ENCODE results near the gene FAM89A. TPM values are rescaled to one million over a fixed set of nuclear protein-coding genes. Genes with fewer than 3 reads are reported as not detected.
"Not testable (repeated sequence)": the region's sequence is repeated elsewhere in the genome, so short reads cannot be mapped to it uniquely, and the experiment has no call there.

The FAM89A gene
- total RNA-seq, 1 donor from 2014 or later = 11.3 TPM

DNA sequence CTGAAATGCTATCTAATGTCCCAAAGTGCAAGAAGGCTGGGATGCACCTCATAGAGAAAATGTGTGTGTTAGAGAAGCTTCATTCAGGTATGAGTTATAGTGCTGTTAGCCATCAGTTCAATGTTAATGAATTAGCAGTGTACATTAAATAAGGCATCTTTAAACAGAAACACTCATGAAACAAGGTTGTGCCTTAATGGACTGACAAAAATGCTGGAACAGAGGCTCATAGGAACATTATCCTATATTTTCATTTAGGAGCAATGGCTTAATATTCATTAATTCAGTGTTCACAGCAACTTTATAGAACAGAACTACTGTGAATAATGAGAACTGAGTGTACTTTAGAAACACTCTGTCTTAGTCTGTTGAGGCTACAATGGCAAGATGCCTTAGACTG lies 15.2 kb upstream of the FAM89A start:
- DNase-seq (ENCODE audit: low spot score) = no peak

DNA sequence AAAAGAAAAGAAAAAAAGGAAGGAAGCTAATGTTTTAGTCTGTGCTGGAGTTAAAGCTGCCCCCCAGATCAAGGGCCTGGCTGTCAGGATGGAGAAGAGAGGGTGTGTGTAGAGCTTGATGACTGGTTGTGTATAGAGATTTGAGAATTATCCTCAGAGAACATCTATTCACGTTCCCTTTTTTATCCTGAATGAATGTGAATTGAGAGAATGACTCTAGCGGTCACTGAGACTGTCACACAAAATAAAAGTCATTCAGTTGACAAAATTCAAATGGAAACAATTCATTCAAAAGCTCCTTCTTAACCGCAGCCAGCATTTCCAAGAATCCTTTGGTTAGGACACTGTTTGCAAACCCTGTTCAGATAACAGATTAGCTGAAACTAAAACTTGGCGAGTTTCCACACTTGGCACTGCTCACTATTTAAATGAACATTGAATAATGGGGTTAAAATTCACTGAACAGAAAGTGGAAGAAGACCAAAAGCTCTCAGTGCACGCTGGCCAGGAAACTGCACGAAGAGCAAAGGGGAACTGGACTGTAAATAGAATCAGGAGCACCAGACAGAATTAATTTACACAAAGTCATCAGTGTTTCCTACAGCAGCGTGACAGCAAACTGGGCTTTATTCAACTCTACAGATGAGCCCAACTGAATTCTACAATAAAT lies 13.6 kb upstream of the FAM89A start:
- peak; percentile 62 for DNase-seq (ENCODE audit: low spot score)

DNA sequence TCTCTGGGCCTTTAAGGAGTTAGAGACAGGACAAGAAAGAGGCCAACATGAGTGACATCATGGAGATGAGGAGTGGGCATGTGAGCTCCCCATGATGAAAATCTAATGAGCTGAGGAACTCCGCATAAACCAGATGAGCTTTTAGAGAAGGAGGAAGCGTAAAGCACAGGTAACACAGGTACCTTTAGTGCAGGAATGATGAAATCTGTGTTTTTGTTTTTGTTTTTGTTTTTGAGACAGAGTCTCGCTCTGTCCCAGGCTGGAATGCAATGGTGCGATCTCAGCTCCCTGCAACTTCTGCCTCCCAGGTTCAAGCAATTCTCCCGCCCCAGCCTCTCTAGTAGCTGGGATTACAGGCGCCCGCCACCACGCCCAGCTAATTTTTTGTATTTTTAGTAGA lies 12.7 kb upstream of the FAM89A start:
- no peak for DNase-seq (ENCODE audit: low spot score)

DNA sequence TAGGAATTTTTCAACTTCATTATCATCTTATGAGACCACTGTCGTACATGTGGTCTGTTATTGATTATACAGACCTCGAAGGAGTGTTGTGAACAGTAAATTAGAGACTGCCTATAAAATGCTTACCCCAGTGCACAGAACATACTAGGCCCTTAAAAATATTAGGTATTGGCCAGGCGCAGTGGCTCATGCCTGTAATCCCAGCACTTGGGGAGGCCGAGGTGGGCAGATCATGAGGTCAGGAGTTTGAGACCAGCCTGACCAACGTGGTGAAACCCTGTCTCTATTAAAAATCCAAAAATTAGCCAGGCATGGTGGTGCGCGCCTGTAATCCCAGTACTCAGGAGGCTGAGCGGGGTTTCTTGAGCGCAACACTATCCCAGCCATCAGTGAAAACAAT lies 10.9 kb upstream of the FAM89A start:
- DNase-seq (ENCODE audit: low spot score) = not testable (repeated sequence)

DNA sequence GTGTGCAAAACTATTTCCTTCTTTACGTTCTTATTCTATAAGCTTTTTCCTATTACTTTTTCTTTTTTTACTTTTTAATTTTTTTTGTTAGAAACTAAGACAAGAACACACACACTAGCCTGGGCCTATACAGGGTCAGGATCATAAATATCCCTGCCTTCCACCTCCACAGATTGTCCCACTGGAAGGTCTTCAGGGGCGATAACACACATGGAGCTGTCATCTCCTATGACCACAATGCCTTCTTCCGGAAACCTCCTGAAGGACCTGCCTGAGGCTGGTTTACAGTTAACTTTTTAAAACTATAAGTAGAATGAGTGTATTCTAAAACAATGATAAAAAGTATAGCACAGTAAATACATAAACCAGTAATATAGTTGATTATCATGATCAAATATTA lies 10.3 kb upstream of the FAM89A start:
- DNase-seq (ENCODE audit: low spot score) = no peak

DNA sequence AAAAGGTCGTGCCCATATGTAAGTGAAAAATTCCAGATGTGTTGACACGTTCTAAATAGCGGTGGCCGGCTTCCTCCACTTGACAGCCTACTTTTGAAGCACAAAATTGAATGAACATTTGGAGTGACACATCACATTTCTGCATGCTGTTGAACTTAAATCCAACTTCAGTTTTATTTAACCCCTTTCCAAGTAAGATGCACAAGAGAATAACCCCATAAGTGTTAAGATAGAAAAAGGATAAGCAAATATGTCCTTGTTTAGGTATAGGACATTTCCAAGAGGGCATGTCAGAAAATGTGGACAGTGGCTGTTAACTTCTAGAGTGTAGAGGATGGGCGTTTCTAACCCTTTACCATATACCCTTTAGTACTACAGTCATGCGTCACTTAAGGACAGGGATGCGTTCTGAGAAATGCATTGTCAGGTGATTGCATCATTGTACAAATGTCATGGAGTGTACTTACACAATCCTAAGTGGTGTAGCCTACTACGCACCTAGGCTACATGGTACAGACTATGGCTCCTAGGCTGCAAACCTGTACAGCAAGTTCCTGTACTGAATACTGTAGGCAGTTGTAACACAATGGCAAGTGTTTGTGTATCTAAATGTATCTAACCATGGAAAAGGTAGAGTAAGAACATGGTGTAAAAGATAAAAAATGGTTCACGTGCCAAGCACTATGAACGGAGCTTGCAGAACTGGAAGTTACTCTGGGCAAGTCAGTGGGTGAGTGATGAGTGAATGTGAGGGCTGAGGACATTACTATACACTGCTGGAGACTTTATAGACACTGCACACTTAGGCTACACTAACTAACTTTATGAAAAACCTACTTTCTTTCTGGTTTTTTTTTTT lies 9.3 kb upstream of the FAM89A start:
- DNase-seq (ENCODE audit: low spot score) = no peak

DNA sequence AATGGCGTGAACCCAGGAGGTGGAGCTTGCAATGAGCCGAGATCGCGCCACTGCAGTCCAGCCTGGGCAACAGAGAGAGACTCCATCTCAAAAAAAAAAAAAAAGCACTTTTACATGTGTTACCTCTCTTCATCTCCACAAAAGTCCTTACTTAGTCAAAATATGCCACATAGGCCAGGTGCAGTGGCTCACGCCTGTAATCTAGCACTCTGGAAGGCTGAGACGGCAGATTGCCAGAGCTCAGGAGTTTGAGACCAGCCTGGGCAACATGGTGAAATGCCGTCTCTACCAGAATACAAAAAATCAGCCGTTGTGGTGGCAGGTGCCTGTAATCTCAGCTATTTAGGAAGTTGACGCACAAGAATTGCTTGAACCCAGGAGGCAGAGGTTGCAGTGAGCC lies 8.4 kb upstream of the FAM89A start:
- not testable (repeated sequence) for DNase-seq (ENCODE audit: low spot score)

DNA sequence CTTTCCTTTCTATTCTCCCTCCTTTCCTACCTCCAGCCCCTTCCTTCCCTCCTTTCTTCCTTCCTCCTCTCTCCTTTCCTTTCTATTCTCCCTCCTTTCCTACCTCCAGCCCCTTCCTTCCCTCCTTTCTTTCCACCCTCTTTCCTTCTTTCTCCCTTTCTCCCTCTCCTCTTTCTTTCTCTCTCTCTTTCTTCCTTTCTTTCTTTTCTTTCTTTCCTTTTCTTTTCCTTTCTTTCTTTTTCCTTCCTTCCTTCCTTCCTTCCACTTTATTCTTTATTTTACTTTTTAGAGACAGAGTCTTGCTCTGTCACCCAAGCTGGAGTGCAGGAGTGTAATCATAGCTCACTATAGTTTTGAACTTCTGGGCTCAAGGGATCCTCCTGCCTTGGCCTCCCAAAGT lies 7.5 kb upstream of the FAM89A start:
- DNase-seq (ENCODE audit: low spot score) = not testable (repeated sequence)

DNA sequence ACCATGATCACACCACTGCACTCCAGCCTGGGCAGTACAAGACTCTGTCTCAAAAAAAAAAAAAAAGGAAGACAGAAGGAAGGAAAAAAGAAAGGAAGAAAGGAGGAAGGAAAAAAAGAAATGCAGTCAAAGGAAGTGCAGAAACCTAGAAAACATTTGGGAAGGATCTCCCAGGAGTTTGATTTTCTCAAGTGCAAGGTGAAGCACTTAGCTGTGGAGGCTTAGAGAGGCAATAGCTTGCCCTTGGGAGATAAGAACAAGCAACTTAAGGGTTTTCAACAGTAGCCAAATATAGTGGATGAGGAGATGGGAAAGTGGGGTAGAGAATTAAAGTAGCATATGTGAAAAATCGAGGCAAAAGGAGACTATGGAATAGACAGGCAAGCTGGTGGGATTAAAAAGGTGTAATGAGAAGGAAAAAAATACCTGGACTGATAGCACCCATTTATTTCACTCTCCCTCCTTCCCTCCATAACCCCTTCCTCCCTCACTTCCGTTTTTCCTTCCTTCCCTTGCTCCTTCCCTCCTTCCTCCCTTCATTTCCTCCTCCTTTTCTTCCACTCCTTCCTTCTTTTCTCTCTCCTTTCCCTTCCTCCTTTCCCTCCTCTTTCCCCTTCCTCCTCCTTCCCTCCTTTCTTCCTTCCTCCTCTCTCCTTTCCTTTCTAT lies 6.8 kb upstream of the FAM89A start:
- no peak for DNase-seq (ENCODE audit: low spot score)

DNA sequence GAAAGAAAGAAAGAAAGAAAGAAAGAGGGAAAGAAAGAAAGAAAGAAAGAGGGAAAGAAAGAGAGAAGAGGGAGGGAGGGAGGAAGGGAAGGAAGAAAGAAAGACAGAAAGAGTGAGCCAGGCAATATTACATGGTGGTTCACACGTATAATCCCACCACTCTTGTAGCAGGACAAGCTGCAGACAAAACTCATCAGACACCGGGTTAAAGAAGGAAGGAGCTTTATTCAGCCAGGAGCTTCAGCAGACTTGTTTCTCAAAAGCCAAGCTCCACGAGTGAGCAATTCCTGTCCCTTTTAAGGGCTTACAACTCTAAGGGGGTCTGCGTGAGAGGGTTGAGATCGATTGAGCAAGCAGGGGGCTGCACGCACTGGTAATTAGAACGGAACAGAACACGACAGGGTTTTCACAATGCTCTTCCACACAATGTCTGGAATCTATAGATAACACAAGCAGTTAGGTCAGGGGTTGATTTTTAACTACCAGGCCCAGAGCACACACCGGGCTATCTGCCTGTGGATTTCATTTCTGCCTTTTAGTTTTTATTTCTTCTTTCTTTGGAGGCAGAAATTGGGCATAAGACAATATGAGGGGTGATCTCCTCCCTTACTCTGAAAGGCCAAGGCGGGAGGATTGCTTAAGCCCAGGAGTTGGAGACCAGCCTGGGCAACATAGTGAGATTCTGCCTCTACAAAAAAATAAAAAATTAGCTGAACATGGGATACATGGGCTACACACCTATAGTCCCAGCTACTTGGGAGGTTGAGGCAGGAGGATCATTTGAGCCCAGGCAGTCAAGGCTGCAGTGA lies 6.1 kb upstream of the FAM89A start:
- DNase-seq (ENCODE audit: low spot score) = not testable (repeated sequence)

DNA sequence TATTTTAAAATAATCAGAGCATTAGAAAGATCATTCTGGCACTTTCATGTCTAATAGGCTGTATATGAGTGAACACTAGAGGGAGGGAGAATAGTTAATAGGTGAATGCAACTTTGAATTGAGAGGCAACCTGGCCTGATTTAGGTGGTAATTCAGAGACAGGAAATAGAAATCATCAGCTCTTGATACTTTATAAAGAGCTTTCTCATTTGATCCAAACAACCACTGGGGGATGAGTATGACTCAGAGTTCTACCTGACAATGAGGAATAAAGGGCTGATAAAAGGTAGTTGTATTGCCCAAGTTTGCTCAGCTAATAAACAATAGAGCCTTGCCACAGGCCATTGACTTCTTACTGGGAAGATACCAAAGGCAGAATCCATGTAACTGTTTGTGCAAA lies 5.2 kb upstream of the FAM89A start:
- DNase-seq (ENCODE audit: low spot score) = no peak

DNA sequence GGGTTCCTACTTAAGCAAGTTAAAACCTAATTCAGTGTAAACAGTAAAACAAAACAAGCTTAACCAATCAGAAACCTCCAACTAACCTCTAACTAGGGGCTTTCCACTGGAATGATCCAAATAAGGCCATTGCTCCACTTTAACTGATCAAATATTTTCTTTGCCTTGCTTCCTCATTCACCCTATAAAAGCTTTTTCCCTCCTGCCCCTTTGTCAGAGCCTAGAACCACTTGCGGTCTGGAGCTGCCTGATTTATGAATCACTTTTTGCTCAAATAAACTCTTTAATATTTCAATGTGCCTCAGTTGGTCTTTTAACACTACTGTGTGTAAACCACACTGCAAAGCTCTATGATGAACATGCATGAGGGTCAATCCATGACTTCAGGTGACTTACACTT lies 4.5 kb upstream of the FAM89A start:
- DNase-seq (ENCODE audit: low spot score) = no peak

DNA sequence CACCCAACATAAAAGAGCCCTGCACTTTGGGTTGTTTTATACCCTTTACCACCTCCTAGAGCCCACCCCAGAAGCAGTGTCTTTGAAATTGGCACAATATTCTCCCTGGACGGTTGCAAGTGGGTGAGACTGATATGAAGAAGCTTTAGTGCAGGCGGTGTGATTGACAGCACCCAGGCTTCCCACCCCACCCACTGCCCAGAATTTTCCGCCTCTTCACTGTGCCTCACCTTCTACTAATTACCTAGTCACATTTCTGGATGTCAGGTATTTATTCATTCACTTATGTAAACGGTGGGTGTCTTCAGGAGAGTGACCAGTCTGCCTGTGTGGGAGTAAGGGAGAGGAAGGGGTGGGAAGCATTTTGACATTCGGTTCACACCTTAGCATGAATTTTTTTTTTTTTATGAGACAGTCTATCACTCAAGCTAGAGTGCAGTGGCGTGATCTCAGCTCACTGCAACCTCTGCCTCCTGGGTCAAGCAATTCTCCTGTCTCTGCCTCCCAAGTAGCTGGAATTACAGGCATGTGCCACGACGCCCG lies 1.7 kb upstream of the FAM89A start:
- DNase-seq (ENCODE audit: low spot score) = no peak

DNA sequence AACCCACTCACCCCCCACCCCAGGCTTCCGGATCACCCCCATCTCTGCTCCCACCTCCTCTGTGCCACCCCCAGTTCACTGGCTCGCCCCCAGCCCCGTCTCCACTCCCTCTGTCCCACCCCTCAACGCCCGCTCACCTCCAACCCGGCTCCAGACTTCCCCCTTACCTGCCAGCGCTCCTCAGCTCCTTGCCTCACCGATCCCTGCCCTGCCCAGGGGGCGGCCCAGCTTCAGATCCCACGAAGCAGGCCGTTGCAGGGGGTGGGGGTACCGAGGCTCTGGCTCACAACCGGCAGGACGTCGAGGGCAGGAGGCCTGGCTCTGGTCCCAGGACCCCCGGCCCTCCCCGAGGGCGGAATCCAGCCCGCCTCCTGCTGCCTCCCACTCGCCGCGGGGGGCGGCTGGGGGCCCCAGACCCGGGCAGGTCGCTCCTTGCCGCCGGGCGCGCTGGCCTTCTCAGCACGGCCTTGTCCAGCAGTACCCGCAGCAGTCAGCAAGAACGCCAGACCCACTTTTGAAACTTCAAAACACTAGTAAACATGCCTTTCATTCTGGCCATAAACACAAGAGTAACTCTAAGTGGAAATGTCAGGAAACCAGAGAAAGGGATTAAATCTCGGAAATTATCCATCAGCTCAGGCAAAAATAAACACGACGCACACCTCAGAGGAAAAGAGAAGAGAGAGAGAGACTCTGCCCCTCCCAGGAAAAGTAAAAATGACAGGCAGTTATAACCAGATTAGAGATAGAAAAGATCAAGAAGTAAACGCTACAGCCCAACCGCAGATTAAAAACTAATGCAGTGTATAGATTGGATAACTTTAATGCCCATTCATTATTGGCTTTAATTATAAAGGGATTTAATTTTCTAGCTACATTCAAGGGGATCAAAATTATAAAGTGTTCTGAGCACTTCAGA lies 1.0 kb upstream of the FAM89A start:
- DNase-seq (ENCODE audit: low spot score) = no peak

DNA sequence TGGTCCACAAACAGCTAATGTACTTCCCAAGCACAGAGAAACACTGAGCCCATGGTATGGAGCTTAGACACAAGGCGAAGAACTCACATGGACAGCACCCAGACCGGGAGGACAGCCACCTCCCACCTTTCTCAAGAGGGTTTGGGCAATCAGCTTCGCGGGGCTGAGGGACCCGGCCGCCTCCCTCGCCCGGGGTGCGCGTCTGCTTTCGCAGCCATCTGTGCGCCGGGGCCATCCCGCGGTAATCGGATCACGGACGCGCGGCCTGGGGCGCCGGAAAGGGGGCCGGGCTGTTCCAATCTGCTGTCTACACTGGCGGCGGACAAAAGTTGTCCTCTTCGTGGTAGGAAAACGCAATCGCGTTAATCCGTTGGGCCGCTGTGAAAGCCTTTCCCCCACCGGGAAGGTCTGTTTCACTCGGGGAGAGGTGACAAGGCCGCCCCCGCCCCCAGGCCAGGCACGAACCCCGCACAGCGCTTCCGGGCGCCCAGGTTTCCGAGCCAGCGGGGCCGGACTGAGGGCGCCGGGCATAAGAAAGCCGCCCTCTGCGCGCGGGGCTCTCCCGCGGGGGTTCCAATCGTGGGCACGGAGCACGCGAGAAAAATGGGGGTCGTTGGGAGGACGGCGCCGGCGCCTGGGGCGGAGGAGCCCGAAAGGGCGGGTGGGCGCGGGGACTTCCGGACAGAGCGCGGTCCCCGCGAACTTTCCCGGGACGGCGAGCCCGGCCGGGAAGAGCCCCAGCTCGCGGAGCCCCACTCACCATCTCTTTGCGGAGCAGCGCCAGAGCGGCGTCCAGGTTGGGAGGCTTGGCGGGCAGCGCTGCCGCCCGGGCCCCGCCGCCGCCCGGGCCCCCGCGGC lies 664 bp downstream of the FAM89A start:
- no peak for DNase-seq (ENCODE audit: low spot score)

DNA sequence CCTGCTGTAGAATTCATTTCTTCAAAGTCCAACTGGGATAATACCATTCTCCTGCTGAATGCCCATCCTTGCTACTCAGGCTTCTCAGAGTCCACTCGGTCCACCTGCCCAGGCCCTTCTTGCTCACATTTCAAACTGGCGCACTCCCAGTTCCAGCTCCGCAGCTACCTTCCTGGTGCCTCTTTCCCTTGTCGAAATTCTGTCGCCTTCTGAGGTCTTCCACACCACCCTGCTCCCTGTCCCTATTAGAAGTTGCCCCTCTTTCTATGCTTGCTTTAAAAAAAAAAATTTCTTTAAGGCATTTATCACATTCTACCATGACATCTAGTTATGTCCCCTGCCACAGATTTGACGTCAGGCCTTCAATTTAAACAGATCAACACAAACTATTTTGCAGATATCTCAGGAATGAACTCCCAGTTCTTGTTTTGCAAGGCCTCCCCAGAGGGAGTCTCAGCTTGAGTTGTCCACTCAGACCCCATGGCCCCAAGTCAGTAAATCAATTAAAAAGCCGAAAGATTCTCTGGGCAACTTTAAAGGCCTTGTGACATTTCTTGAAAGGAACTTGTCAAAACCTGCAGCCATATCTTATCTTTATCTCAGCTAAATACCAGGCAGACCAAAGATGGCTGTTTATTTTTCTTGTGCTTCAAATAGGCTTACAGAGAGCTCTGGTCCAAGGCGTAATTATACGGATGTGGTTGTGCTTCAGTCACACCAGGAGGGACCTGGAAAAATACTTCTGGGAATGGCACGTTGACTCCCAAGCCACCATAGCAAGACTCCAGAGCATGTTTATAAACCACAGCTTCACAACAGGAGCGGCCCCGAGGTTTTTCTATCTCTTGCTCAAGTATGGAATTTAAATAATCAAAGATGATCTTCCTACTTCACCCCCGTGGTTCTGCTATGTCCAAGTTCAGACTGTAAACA lies 2.2 kb downstream of the FAM89A start:
- DNase-seq (ENCODE audit: low spot score) = no peak

DNA sequence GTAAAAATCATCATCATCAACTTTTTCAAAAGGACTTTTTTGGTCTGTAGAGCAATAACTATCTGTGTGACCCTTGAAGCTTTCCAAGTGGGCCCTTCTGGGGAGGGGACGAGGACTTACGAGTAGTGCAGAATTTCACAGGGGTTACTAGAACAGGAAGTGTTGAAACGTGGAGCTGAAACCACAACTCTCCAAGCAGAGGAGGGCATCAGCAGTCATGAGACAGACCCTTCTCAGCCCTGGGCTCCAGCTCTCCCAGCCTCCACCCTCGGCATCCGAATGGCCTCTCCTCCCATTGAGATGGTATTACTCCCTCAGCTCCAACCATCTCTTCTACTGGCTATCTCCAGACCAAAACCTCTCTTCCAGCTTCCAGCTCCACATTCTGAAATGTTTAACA lies 3.6 kb downstream of the FAM89A start:
- no peak for DNase-seq (ENCODE audit: low spot score)

DNA sequence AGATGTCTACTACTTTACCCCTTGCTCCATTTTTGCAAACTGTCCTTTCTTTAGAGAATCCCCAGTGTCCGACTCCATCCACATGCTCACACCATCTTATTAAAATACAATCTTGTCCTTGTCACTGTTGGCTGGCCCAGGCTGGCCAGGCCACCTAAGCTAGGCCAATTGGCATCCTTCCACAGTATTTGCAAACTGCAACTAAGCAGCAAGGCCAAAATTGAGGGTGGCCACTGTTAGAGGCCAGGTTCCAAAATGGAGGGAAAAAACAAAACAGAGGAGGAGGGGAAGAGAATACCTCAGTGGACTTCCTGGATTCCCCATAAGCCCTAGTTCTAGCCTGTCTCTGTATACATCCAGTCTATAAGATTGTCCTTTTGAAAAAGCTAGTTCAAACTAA lies 4.3 kb downstream of the FAM89A start:
- DNase-seq (ENCODE audit: low spot score) = no peak

DNA sequence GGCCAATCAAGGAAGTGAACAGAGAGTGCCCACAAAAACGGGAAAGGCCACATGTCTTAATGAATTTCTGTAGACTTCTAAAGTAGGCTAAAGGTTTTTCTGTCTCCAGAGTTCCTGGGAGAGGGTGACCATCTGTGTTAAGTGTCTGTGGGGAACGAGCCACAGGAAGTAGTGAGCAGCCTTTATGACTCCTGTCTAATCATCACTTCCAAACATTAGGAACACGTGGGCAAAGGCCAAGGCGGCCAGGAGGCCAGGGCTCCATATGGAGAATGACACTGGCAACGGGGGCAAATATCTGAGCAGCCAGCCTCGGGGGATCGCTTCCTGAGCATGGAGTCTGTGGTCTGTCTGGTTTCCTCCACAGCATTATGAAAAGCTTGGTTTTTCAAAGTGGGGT lies 7.1 kb downstream of the FAM89A start:
- no peak for DNase-seq (ENCODE audit: low spot score)

Data from ureter (tissue), 1 donor.